HCT116 (cell line): Measurements from ENCODE around the gene GNA15. TPM values are rescaled to one million over a fixed set of nuclear protein-coding genes. Genes with fewer than 3 reads are reported as not detected.

Source experiments
- ATAC-seq: fragments of 200-7000 bp; cut with Tn5 transposase; 2 replicates; pipeline ENCODE4 v1.9.1; 2020; ENCODE audit warnings: mild to moderate bottlenecking, moderate library complexity
- BruUV-seq: library from RNA; stranded (reverse); fragments of 400-500 nt; replicated peaks from 2 replicates; lab custom pipeline; 2021; lab: Mats Ljungman, UMichigan
- CTCF ChIA-PET: fragments of 300-600 bp; sonication (Branson Sonifier 250); formaldehyde crosslinking; loops from one replicate; lab custom pipeline; 2021; ENCODE audit warnings: antibody characterized with exemption; lab: Charles Lee
- POLR2A ChIA-PET: fragments of 300-600, 350-600 bp; sonication (Branson Sonifier 250); formaldehyde crosslinking; loops from one replicate; lab custom pipeline; 2021; ENCODE audit warnings: antibody characterized with exemption; lab: Charles Lee
- RAD21 ChIA-PET, 2 experiments: fragments of 300-600 bp; sonication (Branson Sonifier 250); formaldehyde crosslinking; loops; one replicate each; lab custom pipeline; 2023; ENCODE audit warnings: low total read pairs in 2 of 2; ENCODE audit not compliant: uncharacterized antibody in 2 of 2, unreplicated experiment in 2 of 2, low non-redundant PET in 1 of 2; lab: Charles Lee
- DNase-seq: peaks from one replicate; pipeline ENCODE4 v3.0.0-alpha.2; 2010; ENCODE audit warnings: low read depth, low spot score
- H2AFZ ChIP-seq: fragments of 200-600 bp; shearing (Covaris generic), sonication (generic); 2 replicates; pipeline ENCODE4 v1.6.1; 2017; ENCODE audit warnings: low read depth, mixed run types, mixed read lengths, antibody characterized with exemption, low read length; ENCODE audit not compliant: poor library complexity, severe bottlenecking
- H3K27ac ChIP-seq: 2 replicates; pipeline ENCODE4 v1.5.1; 2012; ENCODE audit warnings: low read depth, low read length
- H3K27me3 ChIP-seq: fragments of 200-600 bp; sonication (generic); 2 replicates; pipeline ENCODE4 v1.6.1; 2016; ENCODE audit warnings: mixed run types, low read length, mixed read lengths; ENCODE audit not compliant: insufficient read depth
- H3K36me3 ChIP-seq, 2 experiments: fragments of 200-500 bp in 1 of 2; fragments of 200-600 bp in 1 of 2; sonication (Bioruptor generic) in 1 of 2; sonication (generic) in 1 of 2; 2 replicates each; pipeline versions ENCODE4 v1.5.1 to v1.6.1; 2014 to 2016; ENCODE audit warnings: low read length in 2 of 2, inconsistent platforms in 1 of 2, mixed read lengths in 1 of 2, mixed run types in 1 of 2; ENCODE audit not compliant: insufficient read depth in 2 of 2, control insufficient read depth in 1 of 2
- H3K4me1 ChIP-seq, 2 experiments: fragments of 200-600 bp in 1 of 2; sonication (generic) in 1 of 2; 2 replicates each; pipeline versions ENCODE4 v1.5.1 to v1.6.1; 2012 to 2017; ENCODE audit warnings: low read length in 2 of 2, inconsistent platforms in 1 of 2, mild to moderate bottlenecking in 1 of 2, mixed read lengths in 1 of 2, mixed run types in 1 of 2, moderate library complexity in 1 of 2; ENCODE audit not compliant: insufficient read depth in 2 of 2, control insufficient read depth in 1 of 2
- H3K4me2 ChIP-seq: fragments of 200-600 bp; sonication (generic); 2 replicates; pipeline ENCODE4 v1.6.1; 2017; ENCODE audit warnings: mixed run types, low read length, mixed read lengths
- H3K4me3 ChIP-seq, 2 experiments: fragments of 200-600 bp in 1 of 2; sonication (generic) in 1 of 2; replicated peaks in 1 of 2; 2 replicates each; pipeline ENCODE4 v1.5.1; 2011 to 2016; ENCODE audit warnings: low read length in 2 of 2, control low read depth in 1 of 2, low read depth in 1 of 2, mild to moderate bottlenecking in 1 of 2, mixed read lengths in 1 of 2, mixed run types in 1 of 2
- H3K79me2 ChIP-seq: fragments of 200-600 bp; sonication (generic); 2 replicates; pipeline ENCODE4 v1.6.1; 2017; ENCODE audit warnings: mild to moderate bottlenecking, mixed run types, low read length, moderate library complexity, mixed read lengths; ENCODE audit not compliant: insufficient read depth
- H3K9ac ChIP-seq: fragments of 200-600 bp; sonication (generic); 2 replicates; pipeline ENCODE4 v1.6.1; 2016; ENCODE audit warnings: low read length, mixed read lengths
- H3K9me2 ChIP-seq: fragments of 200-600 bp; sonication (generic), shearing (Covaris generic); 2 replicates; pipeline ENCODE4 v1.6.1; 2017; ENCODE audit warnings: mixed run types, mild to moderate bottlenecking, moderate library complexity; ENCODE audit not compliant: insufficient read depth
- H3K9me3 ChIP-seq, 2 experiments: fragments of 200-500 bp in 1 of 2; fragments of 200-600 bp in 1 of 2; sonication (Bioruptor generic) in 1 of 2; sonication (generic) in 1 of 2; 2 replicates each; pipeline ENCODE4 v1.6.1; 2014 to 2017; ENCODE audit warnings: low read length in 2 of 2, mixed read lengths in 2 of 2, inconsistent platforms in 1 of 2, low read depth in 1 of 2, mild to moderate bottlenecking in 1 of 2, mixed run types in 1 of 2, moderate library complexity in 1 of 2; ENCODE audit not compliant: control insufficient read depth in 1 of 2, insufficient read depth in 1 of 2
- H4K20me1 ChIP-seq: fragments of 200-600 bp; sonication (generic), shearing (Covaris generic); 2 replicates; pipeline ENCODE4 v1.6.1; 2017; ENCODE audit warnings: mixed run types, mild to moderate bottlenecking, moderate library complexity; ENCODE audit not compliant: insufficient read depth
- ATF3 ChIP-seq: IDR thresholded peaks from 2 replicates; pipeline ENCODE4 v1.6.1; 2012
- CBX3 ChIP-seq: IDR thresholded peaks from 2 replicates; pipeline ENCODE4 v1.6.1; 2012; ENCODE audit warnings: low read depth
- CEBPB ChIP-seq: IDR thresholded peaks from 2 replicates; pipeline ENCODE4 v1.6.1; 2012; ENCODE audit warnings: low read depth
- EZH2phosphoT487 ChIP-seq: fragments of 200-600 bp; IDR thresholded peaks from 2 replicates; pipeline ENCODE4 v1.6.1; 2018; ENCODE audit warnings: antibody characterized with exemption, borderline replicate concordance
- POLR2AphosphoS5 ChIP-seq: IDR thresholded peaks from 2 replicates; pipeline ENCODE4 v1.6.1; 2011; ENCODE audit warnings: mild to moderate bottlenecking, low read depth, low read length, moderate library complexity
- SIN3A ChIP-seq: IDR thresholded peaks from 2 replicates; pipeline ENCODE4 v1.6.1; 2012; ENCODE audit warnings: low read depth
- SRF ChIP-seq: IDR thresholded peaks from 2 replicates; pipeline ENCODE4 v1.6.1; 2012; ENCODE audit warnings: low read depth
- TCF7L2 ChIP-seq: IDR thresholded peaks from 2 replicates; pipeline ENCODE4 v1.7.0; 2011; ENCODE audit warnings: borderline replicate concordance, inconsistent platforms; ENCODE audit not compliant: insufficient read depth, insufficient read length; ENCODE audit errors: extremely low read depth
- YY1 ChIP-seq: IDR thresholded peaks from 2 replicates; pipeline ENCODE4 v1.6.1; 2011; ENCODE audit warnings: low read length, low read depth, moderate library complexity, mild to moderate bottlenecking; ENCODE audit not compliant: insufficient replicate concordance; ENCODE audit errors: extremely low read depth
- ZNF274 ChIP-seq: fragments of 200-500 bp; sonication (Bioruptor generic); IDR thresholded peaks from 2 replicates; pipeline ENCODE4 v1.6.1; 2014; ENCODE audit warnings: mild to moderate bottlenecking, low read depth, low read length, inconsistent platforms
- intact Hi-C: fragments of 100-400 bp; cut with micrococcal nuclease; formaldehyde crosslinking; loops from 2 replicates; pipeline ENCODE4 v1.10.0; 2022
- total RNA-seq: library from RNA; stranded (reverse); gene quantifications from one replicate; pipeline ENCODE4 v1.2.1, GENCODE V29; 2021; ENCODE audit not compliant: unreplicated experiment

Gene GNA15
- total RNA-seq, 1 experiment from 2014 or later: 1.5 TPM

GRCh38 chr19:3121821-3122511 lies 13.9 kb upstream of the GNA15 start (continued):
- TF ChIP-seq POLR2AphosphoS5: no peak
- TF ChIP-seq YY1: no peak
- no peak for TF ChIP-seq CEBPB
- no peak for TF ChIP-seq ZNF274
- no peak for TF ChIP-seq CBX3

- Histone ChIP-seq H3K4me3 (no peak overlapping the region), H3K27me3 (no peaks in the 10 kb centered on the region), H3K9me2 (no peaks in the 10 kb centered on the region), H3K9me3 (no peaks in the 10 kb centered on the region), H3K9ac (no peak overlapping the region), H3K27ac (no peak overlapping the region), H3K4me2 (no peak overlapping the region), H4K20me1 (no peaks in the 10 kb centered on the region), H3K4me1 (peaks cover 0 to 3% of the 10 kb centered on the region in 2 experiments; a peak in 1 of 4 replicates), H3K79me2 (no peaks in the 10 kb centered on the region), H2AFZ (no peak overlapping the region), H3K36me3 (no peaks in the 10 kb centered on the region; a peak in 1 of 4 replicates)
- DNase-seq: no peak
- POLR2A ChIA-PET: no interaction called here
- CTCF ChIA-PET: no interaction called here
- intact Hi-C loops: no loop called here
- ATAC-seq: no peak
- RAD21 ChIA-PET: no interaction called here
- no TSS peak for BruUV-seq
- TF ChIP-seq EZH2phosphoT487 (no peak), ZNF274 (no peak), SIN3A (no peak), TCF7L2 (no peak), ATF3 (no peak), POLR2AphosphoS5 (no peak), SRF (no peak)
These were observed 13.3 kb upstream of the GNA15 start for GRCh38 chr19:3122512-3122870.
